ENCODE measurements around the gene HAND2. TPM values are rescaled to one million over a fixed set of nuclear protein-coding genes. Genes with fewer than 3 reads are reported as not detected.

The HAND2 gene
- total RNA-seq, 1 donor from 2014 or later = not detected

- intact Hi-C loops (cut with micrococcal nuclease) = no loop called here
- H3K4me1 Mint-ChIP-seq (ENCODE audit: low read depth) = no peaks in the 10 kb centered on the region
- H3K36me3 Mint-ChIP-seq (ENCODE audit: low read depth) = no peaks in the 10 kb centered on the region
- DNase-seq (ENCODE audit: low spot score) = no peak
- H3K4me3 Mint-ChIP-seq (ENCODE audit: low read depth) = no peak overlapping the region
- H3K27ac Mint-ChIP-seq = no peak overlapping the region
- no peaks in the 10 kb centered on the region for H3K9me3 Mint-ChIP-seq
- H3K27me3 Mint-ChIP-seq (ENCODE audit: low read depth) = peaks cover 16% of the 10 kb centered on the region
These were observed 17.9 kb upstream of the HAND2 start for GRCh38 chr4:173547889-173548288.

GRCh38 chr4:173546776-173547175 lies 16.7 kb upstream of the HAND2 start:
- Mint-ChIP-seq H3K4me1 (ENCODE audit: low read depth) (no peaks in the 10 kb centered on the region), H3K27me3 (ENCODE audit: low read depth) (peaks cover 16% of the 10 kb centered on the region), H3K36me3 (ENCODE audit: low read depth) (no peaks in the 10 kb centered on the region), H3K4me3 (ENCODE audit: low read depth) (no peak overlapping the region), H3K27ac (no peak overlapping the region), H3K9me3 (no peaks in the 10 kb centered on the region)
- no peak for DNase-seq (ENCODE audit: low spot score)
- intact Hi-C loops (cut with micrococcal nuclease) = no loop called here

- no peaks in the 10 kb centered on the region for H3K4me1 Mint-ChIP-seq (ENCODE audit: low read depth)
- no peaks in the 10 kb centered on the region for H3K9me3 Mint-ChIP-seq
- intact Hi-C loops (cut with micrococcal nuclease) = no loop called here
- peaks cover 22% of the 10 kb centered on the region for H3K27me3 Mint-ChIP-seq (ENCODE audit: low read depth)
- no peaks in the 10 kb centered on the region for H3K36me3 Mint-ChIP-seq (ENCODE audit: low read depth)
- no peak overlapping the region for H3K4me3 Mint-ChIP-seq (ENCODE audit: low read depth)
- DNase-seq (ENCODE audit: low spot score) = no peak
- H3K27ac Mint-ChIP-seq = no peak overlapping the region
These were observed 15.4 kb upstream of the HAND2 start for GRCh38 chr4:173545440-173545839.

- Mint-ChIP-seq H3K27me3 (ENCODE audit: low read depth) (peaks cover 38% of the 10 kb centered on the region), H3K27ac (no peak overlapping the region), H3K36me3 (ENCODE audit: low read depth) (no peaks in the 10 kb centered on the region), H3K4me1 (ENCODE audit: low read depth) (peaks cover 4% of the 10 kb centered on the region), H3K9me3 (no peaks in the 10 kb centered on the region), H3K4me3 (ENCODE audit: low read depth) (no peak overlapping the region)
- intact Hi-C loops (cut with micrococcal nuclease) = no loop called here
- no peak for DNase-seq (ENCODE audit: low spot score)
These were observed 13.2 kb upstream of the HAND2 start for GRCh38 chr4:173543266-173543665.

- Mint-ChIP-seq H3K9me3 (no peaks in the 10 kb centered on the region), H3K4me3 (ENCODE audit: low read depth) (no peak overlapping the region), H3K27me3 (ENCODE audit: low read depth) (peaks cover 65% of the 10 kb centered on the region), H3K27ac (no peak overlapping the region), H3K36me3 (ENCODE audit: low read depth) (no peaks in the 10 kb centered on the region), H3K4me1 (ENCODE audit: low read depth) (peaks cover 4% of the 10 kb centered on the region)
- intact Hi-C loops (cut with micrococcal nuclease) = loop anchor here (5.0 kb wide), 1 partner anchor 38 kb away; no protein-coding TSS in a partner anchor
- DNase-seq (ENCODE audit: low spot score) = no peak
These were observed 10.0 kb upstream of the HAND2 start for GRCh38 chr4:173539986-173540385.

- Mint-ChIP-seq H3K27ac (no peak overlapping the region), H3K36me3 (ENCODE audit: low read depth) (no peaks in the 10 kb centered on the region), H3K27me3 (ENCODE audit: low read depth) (peaks cover 71% of the 10 kb centered on the region), H3K9me3 (no peaks in the 10 kb centered on the region), H3K4me3 (ENCODE audit: low read depth) (peak overlapping the region; percentile 46), H3K4me1 (ENCODE audit: low read depth) (peaks cover 4% of the 10 kb centered on the region)
- no peak for DNase-seq (ENCODE audit: low spot score)
- intact Hi-C loops (cut with micrococcal nuclease) = loop anchor here (5.0 kb wide), 1 partner anchor 37 kb away; no protein-coding TSS in a partner anchor
These were observed 8.9 kb upstream of the HAND2 start for GRCh38 chr4:173538909-173539445.

- Mint-ChIP-seq H3K9me3 (no peaks in the 10 kb centered on the region), H3K27me3 (ENCODE audit: low read depth) (peaks cover 75% of the 10 kb centered on the region), H3K4me1 (ENCODE audit: low read depth) (peaks cover 4% of the 10 kb centered on the region), H3K36me3 (ENCODE audit: low read depth) (no peaks in the 10 kb centered on the region), H3K27ac (no peak overlapping the region), H3K4me3 (ENCODE audit: low read depth) (peak overlapping the region; percentile 33)
- intact Hi-C loops (cut with micrococcal nuclease) = loop anchor here (5.0 kb wide), 1 partner anchor 36 kb away; no protein-coding TSS in a partner anchor
- no peak for DNase-seq (ENCODE audit: low spot score)
These were observed 8.3 kb upstream of the HAND2 start for GRCh38 chr4:173538148-173538908.

- Mint-ChIP-seq H3K9me3 (no peaks in the 10 kb centered on the region), H3K27ac (no peak overlapping the region), H3K4me3 (ENCODE audit: low read depth) (no peak overlapping the region), H3K4me1 (ENCODE audit: low read depth) (peaks cover 4% of the 10 kb centered on the region), H3K27me3 (ENCODE audit: low read depth) (peaks cover 80% of the 10 kb centered on the region), H3K36me3 (ENCODE audit: low read depth) (no peaks in the 10 kb centered on the region)
- intact Hi-C loops (cut with micrococcal nuclease) = loop anchor here (5.0 kb wide), 1 partner anchor 35 kb away; no protein-coding TSS in a partner anchor
- DNase-seq (ENCODE audit: low spot score) = no peak
These were observed 7.7 kb upstream of the HAND2 start for GRCh38 chr4:173537613-173538147.

- intact Hi-C loops (cut with micrococcal nuclease) = loop anchor here (5.0 kb wide), 1 partner anchor 35 kb away; no protein-coding TSS in a partner anchor
- Mint-ChIP-seq H3K27me3 (ENCODE audit: low read depth) (peaks cover 88% of the 10 kb centered on the region), H3K4me1 (ENCODE audit: low read depth) (peaks cover 4% of the 10 kb centered on the region), H3K36me3 (ENCODE audit: low read depth) (no peaks in the 10 kb centered on the region), H3K9me3 (no peaks in the 10 kb centered on the region), H3K4me3 (ENCODE audit: low read depth) (no peak overlapping the region), H3K27ac (no peak overlapping the region)
- no peak for DNase-seq (ENCODE audit: low spot score)
These were observed 6.9 kb upstream of the HAND2 start for GRCh38 chr4:173536808-173537429.

- H3K27ac Mint-ChIP-seq = no peak overlapping the region
- H3K4me3 Mint-ChIP-seq (ENCODE audit: low read depth) = no peak overlapping the region
- no peaks in the 10 kb centered on the region for H3K36me3 Mint-ChIP-seq (ENCODE audit: low read depth)
- H3K4me1 Mint-ChIP-seq (ENCODE audit: low read depth) = peaks cover 4% of the 10 kb centered on the region
- no peaks in the 10 kb centered on the region for H3K9me3 Mint-ChIP-seq
- intact Hi-C loops (cut with micrococcal nuclease) = loop anchor here (5.0 kb wide), 1 partner anchor 34 kb away; no protein-coding TSS in a partner anchor
- H3K27me3 Mint-ChIP-seq (ENCODE audit: low read depth) = peaks cover 92% of the 10 kb centered on the region
- no peak for DNase-seq (ENCODE audit: low spot score)
These were observed 5.9 kb upstream of the HAND2 start for GRCh38 chr4:173535957-173536356.

- Mint-ChIP-seq H3K27me3 (ENCODE audit: low read depth) (peaks cover 93% of the 10 kb centered on the region), H3K27ac (no peak overlapping the region), H3K4me3 (ENCODE audit: low read depth) (no peak overlapping the region), H3K36me3 (ENCODE audit: low read depth) (no peaks in the 10 kb centered on the region), H3K9me3 (no peaks in the 10 kb centered on the region), H3K4me1 (ENCODE audit: low read depth) (peaks cover 4% of the 10 kb centered on the region)
- intact Hi-C loops (cut with micrococcal nuclease) = loop anchor here (5.0 kb wide), 1 partner anchor 33 kb away; no protein-coding TSS in a partner anchor
- no peak for DNase-seq (ENCODE audit: low spot score)
These were observed 5.3 kb upstream of the HAND2 start for GRCh38 chr4:173535165-173535902.

GRCh38 chr4:173534434-173534833 lies 4.4 kb upstream of the HAND2 start:
- Mint-ChIP-seq H3K27me3 (ENCODE audit: low read depth) (peaks cover 91% of the 10 kb centered on the region), H3K4me3 (ENCODE audit: low read depth) (no peak overlapping the region), H3K36me3 (ENCODE audit: low read depth) (no peaks in the 10 kb centered on the region), H3K4me1 (ENCODE audit: low read depth) (peaks cover 6% of the 10 kb centered on the region), H3K9me3 (no peaks in the 10 kb centered on the region), H3K27ac (no peak overlapping the region)
- intact Hi-C loops (cut with micrococcal nuclease) = no loop called here
- DNase-seq (ENCODE audit: low spot score) = no peak

Measured in activated T-helper 2 cell treated with anti-CD3 and anti-CD28 coated beads, Interferon-gamma antibody, Interleukin-2, Interleukin-4, amounts not matched to agents 10 μg/mL and 5 μg/mL and 100 μg/mL, durations not matched to agents 14 hours and 24 hours and 36 hours (primary cell).